K562 (cell line): Measurements from ENCODE around the gene NUDT22. TPM values are rescaled to one million over a fixed set of nuclear protein-coding genes. Genes with fewer than 3 reads are reported as not detected.

Experiments used
- CEBPG ChIP-seq, 3 experiments: fragments of 200-800 bp in 1 of 3; sonication (Bioruptor generic) in 1 of 3; sonication (generic) in 1 of 3; formaldehyde crosslinking in 1 of 3; IDR thresholded peaks in 2 of 3; conservative IDR thresholded peaks in 1 of 3; 2 replicates each; pipeline versions ENCODE4 v1.6.1 to v1.8.0; 2016 to 2022; ENCODE audit warnings: missing compliant biosample characterization in 2 of 3, missing genetic modification characterization in 2 of 3, mild to moderate bottlenecking in 1 of 3, missing genetic modification reagents in 1 of 3
- CREM ChIP-seq: IDR thresholded peaks from 2 replicates; pipeline ENCODE4 v1.6.1; 2014; ENCODE audit warnings: antibody characterized with exemption, low read depth
- GATA2 ChIP-seq: sonication (generic); formaldehyde crosslinking; IDR thresholded peaks from 2 replicates; pipeline ENCODE4 v1.4.0; 2020; ENCODE audit warnings: mild to moderate bottlenecking, missing genetic modification reagents
- HNRNPH1 ChIP-seq: fragments of 200-400 bp; formaldehyde crosslinking; optimal IDR thresholded peaks from 2 replicates; pipeline ENCODE3; 2017; ENCODE audit warnings: low read depth, mild to moderate bottlenecking, low read length, moderate library complexity
- MAFF ChIP-seq: IDR thresholded peaks from 2 replicates; pipeline ENCODE4 v1.6.1; 2012; ENCODE audit warnings: low read length, improper control_type of control experiment
- MITF ChIP-seq: IDR thresholded peaks from 2 replicates; pipeline ENCODE4 v1.6.1; 2014; ENCODE audit warnings: antibody characterized with exemption
- SMAD1 ChIP-seq: fragments of 150-350 bp; IDR thresholded peaks from 2 replicates; pipeline ENCODE4 v1.6.1; 2014; ENCODE audit warnings: low read length, low read depth; ENCODE audit not compliant: partially characterized antibody
- SMAD2 ChIP-seq: fragments of 150-350 bp; IDR thresholded peaks from 2 replicates; pipeline ENCODE4 v1.6.1; 2014; ENCODE audit warnings: low read depth, mild to moderate bottlenecking, low read length
- SMAD3 ChIP-seq: fragments of 450-650 bp; formaldehyde crosslinking; conservative IDR thresholded peaks from 2 replicates; pipeline ENCODE4 v1.4.0; 2020; ENCODE audit warnings: mild to moderate bottlenecking
- TCF7 ChIP-seq: sonication (generic); IDR thresholded peaks from 2 replicates; pipeline ENCODE4 v1.6.1; 2016; ENCODE audit warnings: antibody characterized with exemption, borderline replicate concordance
- USF1 ChIP-seq: sonication (generic); formaldehyde crosslinking; IDR thresholded peaks from 2 replicates; pipeline ENCODE4 v1.9.0; 2022; ENCODE audit warnings: mild to moderate bottlenecking, missing genetic modification reagents
- ZNF174 ChIP-seq: fragments of 250-450 bp; sonication (Bioruptor Pico); IDR thresholded peaks from 2 replicates; pipeline ENCODE4 v1.4.0; 2020; ENCODE audit warnings: mild to moderate bottlenecking
- ZNF217 ChIP-seq: sonication (generic); formaldehyde crosslinking; IDR thresholded peaks from 2 replicates; pipeline ENCODE4 v1.8.0; 2022; ENCODE audit warnings: mild to moderate bottlenecking, missing genetic modification reagents
- ZNF507 ChIP-seq: conservative IDR thresholded peaks from 2 replicates; pipeline ENCODE4 v1.6.1; 2017; ENCODE audit warnings: missing genetic modification characterization, missing compliant biosample characterization
- ZNF57 ChIP-seq: fragments of 450-650 bp; formaldehyde crosslinking; IDR thresholded peaks from 2 replicates; pipeline ENCODE4 v1.4.0; 2020; ENCODE audit warnings: mild to moderate bottlenecking, moderate library complexity
- ZNF584 ChIP-seq: fragments of 200-800 bp; sonication (Bioruptor generic); IDR thresholded peaks from 2 replicates; pipeline ENCODE4 v1.6.1; 2016; ENCODE audit warnings: low read depth, mild to moderate bottlenecking, missing genetic modification characterization, missing compliant biosample characterization
- polyA plus RNA-seq, 8 experiments: library from polyadenylated mRNA; depleted of rRNA in 4 of 8; stranded (reverse) in 5 of 8; unstranded in 3 of 8; fragments of >200 nt; fragmentation: Nextera tagmentation in 2 of 8; fragmentation: Illumina TruSeq in 1 of 8; extraction: Ambion mirVana in 2 of 8; extraction: Trizol in 1 of 8; gene quantifications; 2 replicates each; pipeline versions ENCODE4 v1.2.1 to v1.2.3, GENCODE V29; 2011 to 2014; ENCODE audit warnings: inconsistent platforms in 1 of 8, missing spikeins in 1 of 8
- total RNA-seq, 7 experiments: library from RNA; depleted of rRNA in 6 of 7; stranded (reverse); fragments of >200 nt in 6 of 7; fragmentation: Illumina TruSeq in 2 of 7; extraction: Trizol in 2 of 7; gene quantifications; 2 replicates each; pipeline versions ENCODE4 v1.2.1 to v1.2.3, GENCODE V29; 2011 to 2021; ENCODE audit warnings: low replicate concordance in 1 of 7
- TF ChIP-seq, protein P1 (sequence below): fragments of 250-450 bp; sonication (Bioruptor Pico); IDR thresholded peaks from 2 replicates; pipeline ENCODE4 v1.8.0; 2021; ENCODE audit warnings: borderline replicate concordance, mild to moderate bottlenecking, moderate library complexity; ENCODE audit not compliant: poor library complexity, severe bottlenecking
- TF ChIP-seq, protein P2 (sequence below): fragments of 250-450 bp; sonication (Bioruptor Pico); IDR thresholded peaks from 2 replicates; pipeline ENCODE4 v1.8.0; 2022; ENCODE audit warnings: inconsistent platforms, mild to moderate bottlenecking, moderate library complexity, borderline replicate concordance
- TF ChIP-seq, protein P3 (sequence below), 2 experiments: fragments of 450-650 bp; IDR thresholded peaks; 2 replicates each; pipeline ENCODE4 v1.6.1; 2018; ENCODE audit warnings: mild to moderate bottlenecking in 2 of 2, low read depth in 1 of 2; ENCODE audit not compliant: partially characterized antibody in 2 of 2

The NUDT22 gene
- total and polyA plus RNA-seq, 9 of the 15 experiments (the other 6 are each of a cell fraction or from before 2014, with no cell fraction given), result 6.3 to 92.6 (median 37.4) TPM

DNA sequence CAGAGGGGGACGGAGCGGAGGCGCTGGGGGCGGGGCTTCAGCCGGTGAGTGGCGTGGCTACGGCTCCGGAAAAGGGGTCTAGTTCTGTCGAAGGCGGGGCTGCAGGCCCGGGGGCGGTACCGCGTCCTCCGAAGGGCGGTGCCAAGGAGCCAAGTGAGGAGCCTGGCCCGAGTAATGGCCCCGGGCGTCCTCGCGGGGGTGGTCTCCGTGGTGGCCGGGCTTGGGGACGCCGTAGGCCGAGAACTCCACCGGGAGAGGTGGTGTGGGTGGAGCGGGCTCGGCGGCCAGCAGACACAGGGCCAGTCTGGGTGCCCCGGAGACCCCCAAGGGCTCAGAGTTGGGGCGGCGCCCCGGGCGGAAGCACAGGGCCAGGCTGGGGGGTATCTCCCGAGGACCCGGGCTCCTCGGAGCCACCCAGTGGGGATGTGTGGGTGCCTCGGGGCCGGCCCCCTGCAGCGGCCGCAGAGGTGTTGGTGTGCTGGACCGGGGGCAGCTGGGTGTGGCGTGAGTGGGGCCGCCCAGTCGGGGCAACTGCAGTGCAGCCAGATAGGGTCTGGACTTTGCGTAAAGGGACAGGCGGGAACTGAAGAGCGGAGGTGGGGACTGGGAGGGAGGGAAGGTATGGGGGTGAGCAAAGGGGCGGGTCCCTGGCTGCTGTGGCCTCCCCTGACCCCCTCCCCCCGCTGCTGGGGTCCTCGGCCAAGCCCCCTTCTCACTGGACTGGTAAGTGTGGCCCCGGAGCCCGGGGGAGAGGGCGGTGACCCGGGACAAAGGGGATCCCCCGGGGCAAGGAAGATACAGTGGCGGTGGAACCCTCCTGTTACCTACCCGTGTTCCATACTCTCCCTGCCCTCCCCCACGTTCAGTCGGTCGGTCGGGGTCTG is 15.7 kb downstream of the NUDT22 start (continued):
- TF ChIP-seq MAFF (no peak), ZNF507 (tag) (no peak), ZNF174 (CRISPR knock-in tag) (no peak), CEBPG (CRISPR knock-in tag; IDR thresholded peaks at IDR 0.05) (no peak), CEBPG (tag; conservative IDR thresholded peaks at IDR 0.05 in 1 of 2, IDR thresholded peaks at IDR 0.05 in 1 of 2) (no peak), ZNF217 (CRISPR knock-in tag) (no peak), HNRNPH1 (no peak), ZNF57 (CRISPR knock-in tag) (no peak), CREM (peak; percentile 47; the same call in 1 of the 2 replicates), ZNF584 (CRISPR knock-in tag) (no peak), MITF (no peak), TCF7 (no peak), SMAD1 (no peak), SMAD2 (no peak), GATA2 (CRISPR knock-in tag) (no peak), USF1 (no peak; the same call in 1 of the 2 replicates), SMAD3 (no peak)
- TF ChIP-seq, protein P1, sequence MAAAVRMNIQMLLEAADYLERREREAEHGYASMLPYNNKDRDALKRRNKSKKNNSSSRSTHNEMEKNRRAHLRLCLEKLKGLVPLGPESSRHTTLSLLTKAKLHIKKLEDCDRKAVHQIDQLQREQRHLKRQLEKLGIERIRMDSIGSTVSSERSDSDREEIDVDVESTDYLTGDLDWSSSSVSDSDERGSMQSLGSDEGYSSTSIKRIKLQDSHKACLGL, result no peak
- TF ChIP-seq, protein P2, sequence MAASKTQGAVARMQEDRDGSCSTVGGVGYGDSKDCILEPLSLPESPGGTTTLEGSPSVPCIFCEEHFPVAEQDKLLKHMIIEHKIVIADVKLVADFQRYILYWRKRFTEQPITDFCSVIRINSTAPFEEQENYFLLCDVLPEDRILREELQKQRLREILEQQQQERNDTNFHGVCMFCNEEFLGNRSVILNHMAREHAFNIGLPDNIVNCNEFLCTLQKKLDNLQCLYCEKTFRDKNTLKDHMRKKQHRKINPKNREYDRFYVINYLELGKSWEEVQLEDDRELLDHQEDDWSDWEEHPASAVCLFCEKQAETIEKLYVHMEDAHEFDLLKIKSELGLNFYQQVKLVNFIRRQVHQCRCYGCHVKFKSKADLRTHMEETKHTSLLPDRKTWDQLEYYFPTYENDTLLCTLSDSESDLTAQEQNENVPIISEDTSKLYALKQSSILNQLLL (CRISPR knock-in tag), result no peak
- TF ChIP-seq, protein P3, sequence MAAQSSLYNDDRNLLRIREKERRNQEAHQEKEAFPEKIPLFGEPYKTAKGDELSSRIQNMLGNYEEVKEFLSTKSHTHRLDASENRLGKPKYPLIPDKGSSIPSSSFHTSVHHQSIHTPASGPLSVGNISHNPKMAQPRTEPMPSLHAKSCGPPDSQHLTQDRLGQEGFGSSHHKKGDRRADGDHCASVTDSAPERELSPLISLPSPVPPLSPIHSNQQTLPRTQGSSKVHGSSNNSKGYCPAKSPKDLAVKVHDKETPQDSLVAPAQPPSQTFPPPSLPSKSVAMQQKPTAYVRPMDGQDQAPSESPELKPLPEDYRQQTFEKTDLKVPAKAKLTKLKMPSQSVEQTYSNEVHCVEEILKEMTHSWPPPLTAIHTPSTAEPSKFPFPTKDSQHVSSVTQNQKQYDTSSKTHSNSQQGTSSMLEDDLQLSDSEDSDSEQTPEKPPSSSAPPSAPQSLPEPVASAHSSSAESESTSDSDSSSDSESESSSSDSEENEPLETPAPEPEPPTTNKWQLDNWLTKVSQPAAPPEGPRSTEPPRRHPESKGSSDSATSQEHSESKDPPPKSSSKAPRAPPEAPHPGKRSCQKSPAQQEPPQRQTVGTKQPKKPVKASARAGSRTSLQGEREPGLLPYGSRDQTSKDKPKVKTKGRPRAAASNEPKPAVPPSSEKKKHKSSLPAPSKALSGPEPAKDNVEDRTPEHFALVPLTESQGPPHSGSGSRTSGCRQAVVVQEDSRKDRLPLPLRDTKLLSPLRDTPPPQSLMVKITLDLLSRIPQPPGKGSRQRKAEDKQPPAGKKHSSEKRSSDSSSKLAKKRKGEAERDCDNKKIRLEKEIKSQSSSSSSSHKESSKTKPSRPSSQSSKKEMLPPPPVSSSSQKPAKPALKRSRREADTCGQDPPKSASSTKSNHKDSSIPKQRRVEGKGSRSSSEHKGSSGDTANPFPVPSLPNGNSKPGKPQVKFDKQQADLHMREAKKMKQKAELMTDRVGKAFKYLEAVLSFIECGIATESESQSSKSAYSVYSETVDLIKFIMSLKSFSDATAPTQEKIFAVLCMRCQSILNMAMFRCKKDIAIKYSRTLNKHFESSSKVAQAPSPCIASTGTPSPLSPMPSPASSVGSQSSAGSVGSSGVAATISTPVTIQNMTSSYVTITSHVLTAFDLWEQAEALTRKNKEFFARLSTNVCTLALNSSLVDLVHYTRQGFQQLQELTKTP (IDR thresholded peaks at IDR 0.05; ENCODE audit: low read depth in 1 of 2, partially characterized antibody in 2 of 2), result no peak
